Activated CD8-positive, alpha-beta memory T cell treated with anti-CD3 and anti-CD28 coated beads for 36 hours (primary cell): ENCODE measurements around the gene CEP164. TPM values are rescaled to one million over a fixed set of nuclear protein-coding genes. Genes with fewer than 3 reads are reported as not detected.

Experiments
- CTCF ChIA-PET: fragments of 350-600 bp; sonication (Branson Sonifier 250); formaldehyde crosslinking; loops from one replicate; lab custom pipeline; 2021; ENCODE audit warnings: antibody characterized with exemption; lab: Charles Lee
- POLR2A ChIA-PET: fragments of 350-600 bp; sonication (Branson Sonifier 250); formaldehyde crosslinking; loops from one replicate; lab custom pipeline; 2021; ENCODE audit warnings: antibody characterized with exemption; lab: Charles Lee
- total RNA-seq, 2 experiments: library from RNA; stranded (reverse); gene quantifications; one replicate each; pipeline ENCODE4 v1.2.3, GENCODE V29; 2021

CEP164 gene
- total RNA-seq, 2 experiments from 2014 or later: 34.7 to 35.0 TPM

DNA sequence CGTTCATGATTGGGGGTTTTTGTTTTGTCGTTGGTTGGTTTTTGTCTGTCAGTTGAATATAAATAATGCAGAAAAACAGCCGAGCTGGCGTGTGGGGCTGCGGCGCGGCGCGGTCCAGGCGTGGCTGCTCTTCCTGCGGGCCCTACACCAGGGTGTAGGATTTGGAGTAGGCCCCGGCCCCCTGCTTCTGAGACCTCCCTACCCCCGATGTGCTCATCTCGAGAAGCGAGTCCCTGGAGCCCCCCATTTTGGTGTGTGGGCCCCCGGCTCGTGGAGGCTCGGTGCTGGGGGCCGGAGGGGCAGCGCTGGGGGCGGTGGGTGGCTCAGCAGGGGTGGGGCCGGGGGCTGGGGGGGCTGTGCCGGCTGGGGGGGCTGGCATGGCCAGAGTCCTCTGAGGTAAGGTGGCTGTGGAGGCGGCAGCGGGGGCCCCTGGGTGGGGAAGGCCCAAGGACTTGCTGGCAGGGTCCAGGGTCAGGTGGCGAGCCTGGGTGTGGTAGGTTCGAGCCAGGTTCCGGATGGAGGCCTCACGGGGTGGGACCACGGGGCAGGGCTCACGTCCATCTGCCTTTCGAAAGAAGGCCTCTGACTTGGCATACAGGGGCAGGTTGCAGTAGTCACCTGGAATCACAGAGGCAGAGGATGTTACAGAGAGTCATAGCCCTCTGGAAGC is 100.7 kb downstream of the CEP164 start:
- ChIA-PET CTCF (interaction anchor here (1.2 kb wide), 1 partner anchor 84 kb away, joined by 3 read pairs; no protein-coding TSS in a partner anchor), POLR2A (no interaction called here)

- CTCF ChIA-PET: interaction anchor here (1.2 kb wide), 1 partner anchor 83 kb away, joined by 3 read pairs; no protein-coding TSS in a partner anchor
- POLR2A ChIA-PET: no interaction called here
These were observed 101.2 kb downstream of the CEP164 start for GRCh38 chr11:117428856-117429229.

- ChIA-PET POLR2A (no interaction called here), CTCF (no interaction called here)
These were observed 102.8 kb downstream of the CEP164 start for GRCh38 chr11:117430293-117430955.

DNA sequence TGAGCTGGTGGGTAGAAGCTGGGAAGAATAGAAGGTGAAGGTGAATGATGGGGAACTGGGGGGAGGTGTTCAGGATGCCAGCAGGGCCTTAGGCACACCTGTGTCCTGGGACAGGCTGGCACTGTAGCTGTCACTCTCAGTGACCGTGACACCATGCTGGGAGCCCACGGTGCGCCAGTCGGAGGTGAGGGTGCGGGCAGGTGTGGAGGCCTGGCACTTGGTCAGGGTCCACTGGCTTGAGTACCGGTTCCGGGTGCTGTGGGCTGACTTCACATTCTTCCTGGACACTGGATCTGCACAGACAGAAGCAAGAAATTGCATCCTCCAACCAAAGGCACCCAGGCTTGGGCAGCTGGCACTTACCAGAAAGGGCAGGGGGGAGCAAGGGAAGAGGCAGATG is 103.8 kb downstream of the CEP164 start:
- ChIA-PET POLR2A (no interaction called here), CTCF (no interaction called here)

- ChIA-PET POLR2A (no interaction called here), CTCF (no interaction called here)
These were observed 106.1 kb downstream of the CEP164 start for GRCh38 chr11:117433717-117434116.

- ChIA-PET POLR2A (no interaction called here), CTCF (no interaction called here)
These were observed 106.8 kb downstream of the CEP164 start for GRCh38 chr11:117434481-117434880.

DNA sequence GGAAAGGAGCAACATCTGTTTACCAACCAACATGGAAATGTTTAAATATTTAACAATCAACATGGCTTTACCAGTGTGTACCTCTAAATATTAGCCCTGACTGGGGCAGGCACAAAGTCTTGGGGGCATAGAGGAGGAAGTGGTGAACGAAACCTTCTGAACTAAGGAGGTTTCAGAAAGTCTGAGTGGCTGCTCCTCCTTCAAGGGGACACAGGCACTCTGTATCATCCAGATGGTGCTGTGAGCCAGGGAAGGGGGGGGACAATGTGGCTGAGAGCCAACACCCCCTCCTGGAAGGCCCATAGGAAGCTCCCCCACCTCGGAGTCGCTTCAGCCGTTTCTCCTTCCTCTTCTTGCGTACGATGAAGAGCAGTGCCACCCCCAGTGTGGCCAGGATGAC is 107.7 kb downstream of the CEP164 start:
- POLR2A ChIA-PET: no interaction called here
- CTCF ChIA-PET: interaction anchor here (1.4 kb wide), 1 partner anchor 9 kb away, joined by 4 read pairs; no protein-coding TSS in a partner anchor

- POLR2A ChIA-PET: no interaction called here
- CTCF ChIA-PET: interaction anchor here (0.6 to 0.8 kb wide), 2 partner anchors 12 to 570 kb away, joined by 3 read pairs; no protein-coding TSS in a partner anchor
These were observed 109.6 kb downstream of the CEP164 start for GRCh38 chr11:117437041-117437790.

DNA sequence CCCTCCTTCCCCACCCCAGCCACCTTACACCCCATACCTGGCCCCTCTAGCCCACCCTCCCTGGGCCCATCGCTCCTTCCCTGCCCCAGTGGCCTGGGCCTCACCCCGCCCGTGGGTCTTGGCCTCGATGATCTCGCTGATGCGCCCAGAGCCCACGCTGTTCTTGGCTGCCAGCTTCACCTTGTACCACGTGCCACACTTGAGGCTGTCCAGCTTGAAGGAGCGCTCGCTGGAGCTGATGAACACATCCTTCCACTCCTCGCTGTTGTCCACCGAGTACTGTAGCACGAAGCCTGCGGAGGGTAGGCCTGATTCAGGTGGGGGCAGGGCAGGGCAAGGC is 110.1 kb downstream of the CEP164 start:
- ChIA-PET POLR2A (no interaction called here), CTCF (interaction anchor here (0.6 to 0.8 kb wide), 2 partner anchors 12 to 570 kb away, joined by 3 read pairs; no protein-coding TSS in a partner anchor)

GRCh38 chr11:117438371-117439000 is 110.8 kb downstream of the CEP164 start:
- ChIA-PET POLR2A (no interaction called here), CTCF (no interaction called here)

DNA sequence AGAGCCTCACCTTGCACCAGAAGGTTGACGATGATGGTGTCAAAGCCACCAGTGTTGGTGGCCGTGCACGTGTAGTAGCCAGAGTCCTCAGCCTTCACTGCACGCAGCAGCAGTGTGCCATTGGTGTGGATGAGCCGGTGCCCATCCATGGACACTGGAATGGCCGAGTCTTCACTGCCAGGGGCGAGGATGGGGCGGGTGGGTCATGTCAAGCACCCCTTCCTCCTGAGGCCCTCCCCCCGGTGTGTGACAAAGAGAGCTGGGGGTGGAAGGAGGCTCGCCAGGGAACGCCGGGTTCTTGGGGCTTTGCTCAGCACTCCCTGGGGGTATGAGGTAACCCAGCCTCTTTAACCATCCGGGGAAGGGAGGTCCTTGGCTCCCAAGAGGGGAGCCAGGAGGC is 111.6 kb downstream of the CEP164 start:
- CTCF ChIA-PET: no interaction called here
- POLR2A ChIA-PET: no interaction called here

- ChIA-PET CTCF (interaction anchor here (0.6 kb wide), 1 partner anchor 16 kb away, joined by 4 read pairs; no protein-coding TSS in a partner anchor), POLR2A (no interaction called here)
These were observed 112.6 kb downstream of the CEP164 start for GRCh38 chr11:117440258-117440657.

DNA sequence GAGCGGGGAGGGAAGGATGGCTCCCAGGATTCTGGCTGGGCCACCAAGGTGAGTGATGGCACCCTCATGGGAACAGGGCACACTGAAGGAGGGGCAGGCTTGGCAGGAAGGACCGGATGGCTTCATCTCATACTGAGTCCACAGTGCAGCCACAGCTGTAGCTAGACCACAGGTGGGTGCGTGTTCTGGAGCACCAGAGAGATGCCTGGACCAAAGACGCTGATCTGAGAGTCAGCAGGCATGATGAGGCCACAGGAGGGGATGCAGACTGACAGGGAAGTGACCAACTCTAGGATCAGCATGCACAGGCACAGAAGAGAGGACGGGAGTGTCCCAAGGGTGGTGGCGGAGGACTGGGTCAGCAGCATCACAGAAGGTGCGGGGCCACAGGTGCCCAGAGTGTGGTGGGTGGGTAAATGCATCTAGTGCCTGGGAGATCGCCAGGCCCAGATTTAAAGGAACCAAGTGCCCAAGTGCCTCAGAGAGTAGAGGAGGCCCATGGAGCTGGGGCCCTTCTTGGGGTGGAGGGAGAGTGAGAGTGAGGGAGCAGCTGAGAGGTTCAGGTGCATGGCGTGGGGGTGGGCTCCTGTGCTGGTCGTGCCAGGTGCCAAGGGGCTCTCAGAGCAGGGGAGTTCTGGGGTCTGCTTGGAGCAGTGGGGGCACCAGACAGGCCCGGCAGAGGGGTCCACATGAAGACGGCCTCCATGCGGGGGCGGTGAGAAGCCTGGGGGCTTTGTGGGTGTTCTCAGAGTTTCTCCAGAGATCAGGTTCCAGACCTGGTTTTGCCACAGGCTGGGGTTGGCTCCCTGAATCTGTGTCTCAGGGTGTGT is 113.7 kb downstream of the CEP164 start:
- POLR2A ChIA-PET: no interaction called here

GRCh38 chr11:117442049-117442868 is 114.6 kb downstream of the CEP164 start:
- POLR2A ChIA-PET: no interaction called here
- CTCF ChIA-PET: interaction anchor here (1.5 kb wide), 1 partner anchor 16 kb away, joined by 4 read pairs; no protein-coding TSS in a partner anchor

More for the DNA sequence above, 113.7 kb downstream of the CEP164 start:
- CTCF ChIA-PET: interaction anchor here (0.7 kb wide), 2 partner anchors 8 to 189 kb away, joined by 4 to 5 read pairs; no protein-coding TSS in a partner anchor

- CTCF ChIA-PET: interaction anchor here (1.2 to 1.5 kb wide), 2 partner anchors 13 to 17 kb away, joined by 3 to 4 read pairs; no protein-coding TSS in a partner anchor
- POLR2A ChIA-PET: no interaction called here
These were observed 115.2 kb downstream of the CEP164 start for GRCh38 chr11:117442869-117443239.

DNA sequence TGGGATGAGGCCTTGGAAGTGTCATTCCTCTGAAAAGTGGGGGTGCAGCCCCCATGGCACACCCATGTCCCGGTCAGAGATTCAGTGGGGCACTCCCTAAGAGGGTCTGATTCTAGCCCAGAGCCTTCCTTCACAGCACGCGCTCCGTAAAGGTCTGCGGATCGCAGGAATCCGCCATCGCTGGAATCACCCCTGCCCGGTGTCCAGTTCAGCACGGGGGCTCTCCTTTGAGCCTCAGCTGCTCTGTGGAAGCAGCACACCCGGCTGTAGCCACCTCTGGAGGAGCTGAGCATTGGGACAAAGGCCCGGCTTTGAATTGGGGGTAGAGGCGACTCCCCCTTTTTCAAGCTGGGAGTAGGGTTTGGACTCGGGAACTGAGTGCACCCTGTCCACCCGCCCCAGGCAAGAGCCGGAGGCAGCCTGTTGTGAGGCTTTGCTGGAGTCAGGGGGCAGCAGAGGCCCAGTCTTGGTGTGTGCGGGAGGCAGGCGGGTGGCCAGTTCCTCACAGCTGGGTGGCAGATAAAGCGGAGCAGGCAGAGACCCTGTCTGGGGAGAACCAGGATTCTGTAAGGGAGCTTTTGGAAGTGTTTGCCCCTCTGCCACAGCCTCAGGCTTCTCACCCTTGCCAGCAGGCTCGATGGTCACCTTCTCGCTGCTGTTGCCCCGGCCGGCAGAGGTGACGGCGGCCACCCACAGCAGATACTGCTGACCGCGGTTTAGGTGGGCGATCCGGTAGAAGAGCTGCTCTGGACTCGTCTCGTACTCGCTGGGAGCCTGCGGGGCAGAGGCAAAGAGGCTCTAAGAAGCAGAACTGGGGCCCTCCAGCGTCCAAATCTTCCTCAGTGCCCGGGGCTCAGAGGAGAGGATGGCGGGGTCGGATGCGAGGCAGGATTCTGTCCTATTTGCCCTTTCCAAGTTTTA is 115.9 kb downstream of the CEP164 start:
- CTCF ChIA-PET: interaction anchor here (1.2 to 1.5 kb wide), 2 partner anchors 12 to 17 kb away, joined by 3 to 4 read pairs; no protein-coding TSS in a partner anchor
- POLR2A ChIA-PET: no interaction called here

- ChIA-PET CTCF (interaction anchor here (1.2 kb wide), 1 partner anchor 12 kb away, joined by 3 read pairs; no protein-coding TSS in a partner anchor), POLR2A (no interaction called here)
These were observed 116.6 kb downstream of the CEP164 start for GRCh38 chr11:117444256-117444655.
